HuH-7.5 (cell line): Measurements from ENCODE around the gene JAKMIP2.
"Not testable (repeated sequence)": the region's sequence is repeated elsewhere in the genome, so short reads cannot be mapped to it uniquely, and the experiment has no call there.

Source experiments
- DNase-seq: peaks from one replicate; pipeline ENCODE4 v3.0.0; 2011; ENCODE audit warnings: low spot score

Gene JAKMIP2

DNA sequence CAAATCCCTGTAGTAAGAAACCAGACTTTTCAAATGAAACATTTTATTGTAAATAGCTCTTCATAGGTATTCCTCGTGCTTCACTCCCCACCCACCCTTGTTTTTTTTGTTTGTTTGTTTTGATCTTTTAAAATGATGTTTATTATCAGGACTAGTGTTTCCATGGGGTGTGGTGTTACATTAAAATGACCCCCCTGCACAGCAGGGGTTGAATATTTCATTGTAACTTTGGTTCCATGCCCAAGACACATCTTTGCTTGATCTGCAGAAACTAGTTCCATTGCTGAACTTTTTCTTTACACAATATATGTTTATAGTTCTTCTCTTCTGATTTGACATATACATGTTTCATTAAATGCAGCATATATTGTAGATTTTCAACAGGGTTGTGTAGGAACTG lies 191.4 kb downstream of the JAKMIP2 start:
- DNase-seq = no peak

DNA sequence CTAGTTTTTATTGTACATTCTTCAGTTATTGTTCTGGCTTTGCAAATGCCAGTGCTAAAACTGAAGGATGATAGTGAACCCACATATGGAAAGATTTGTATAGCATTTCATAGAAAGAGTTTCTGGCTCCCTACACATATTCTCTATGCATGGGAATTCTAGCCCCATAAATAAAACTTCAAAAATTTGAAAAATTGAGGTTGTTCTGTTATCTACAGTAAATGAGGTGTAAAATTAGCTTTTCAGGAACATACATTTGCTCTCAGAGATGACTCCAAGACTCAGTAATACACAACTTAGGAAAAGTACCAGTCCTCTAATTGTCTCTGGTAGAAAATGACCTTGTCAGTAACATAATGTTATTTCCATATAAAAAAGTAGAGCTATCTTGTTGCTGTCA lies 192.4 kb downstream of the JAKMIP2 start:
- DNase-seq = no peak

DNA sequence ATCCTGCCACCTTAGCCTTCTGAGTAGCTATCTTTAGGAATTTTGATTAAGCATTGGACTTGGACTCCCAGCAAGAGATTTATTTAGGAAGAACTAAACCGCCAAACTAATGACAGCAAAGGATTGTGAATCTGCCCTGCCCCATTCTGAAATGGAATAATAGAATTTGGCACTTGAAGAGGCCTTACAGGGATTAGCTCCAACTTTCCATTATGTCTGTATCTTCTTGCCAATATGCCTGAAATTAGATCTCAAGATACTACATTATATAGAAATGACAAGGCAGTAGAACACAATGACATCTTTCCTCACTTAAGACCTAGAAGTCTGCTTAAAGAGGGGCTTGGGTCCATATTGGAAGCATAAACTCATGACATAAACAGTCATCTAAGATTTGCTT lies 195.7 kb downstream of the JAKMIP2 start:
- DNase-seq = no peak

DNA sequence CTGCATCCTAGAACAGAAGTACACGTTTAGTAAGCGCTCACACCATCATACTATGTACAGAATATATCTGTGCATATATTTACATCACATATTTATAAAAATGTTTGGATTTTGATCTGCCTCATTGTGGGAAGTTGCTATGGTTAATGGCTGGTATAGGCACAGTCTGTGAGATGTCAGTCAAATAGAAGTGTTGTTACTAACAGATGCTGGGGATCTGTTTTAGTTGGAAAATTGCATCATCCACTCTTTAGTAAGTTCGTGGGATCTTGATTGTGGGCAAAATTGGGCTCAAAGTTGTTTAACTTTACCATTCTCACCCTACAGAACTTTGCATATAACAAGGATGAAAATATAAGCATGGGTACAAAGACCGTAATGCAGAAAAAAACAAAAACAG lies 196.3 kb downstream of the JAKMIP2 start:
- DNase-seq = no peak

DNA sequence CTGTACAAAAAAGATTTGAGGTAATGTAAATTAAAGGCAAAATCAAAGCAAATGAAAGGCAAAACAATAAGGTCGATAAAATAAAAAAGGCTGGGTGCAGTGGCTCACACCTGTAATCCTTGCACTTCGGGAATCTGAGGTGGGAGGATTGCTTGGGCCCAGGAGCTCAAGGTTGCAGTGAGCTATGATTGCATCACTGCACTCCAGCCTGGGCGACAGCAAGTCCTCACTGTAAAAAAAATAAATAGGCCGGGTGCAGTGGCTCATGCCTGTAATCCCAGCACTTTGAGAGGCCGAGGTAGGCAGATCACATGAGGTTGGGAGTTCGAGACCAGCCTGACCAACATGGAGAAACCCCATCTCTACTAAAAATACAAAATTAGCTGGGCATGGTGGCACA lies 200.3 kb downstream of the JAKMIP2 start:
- DNase-seq = not testable (repeated sequence)

DNA sequence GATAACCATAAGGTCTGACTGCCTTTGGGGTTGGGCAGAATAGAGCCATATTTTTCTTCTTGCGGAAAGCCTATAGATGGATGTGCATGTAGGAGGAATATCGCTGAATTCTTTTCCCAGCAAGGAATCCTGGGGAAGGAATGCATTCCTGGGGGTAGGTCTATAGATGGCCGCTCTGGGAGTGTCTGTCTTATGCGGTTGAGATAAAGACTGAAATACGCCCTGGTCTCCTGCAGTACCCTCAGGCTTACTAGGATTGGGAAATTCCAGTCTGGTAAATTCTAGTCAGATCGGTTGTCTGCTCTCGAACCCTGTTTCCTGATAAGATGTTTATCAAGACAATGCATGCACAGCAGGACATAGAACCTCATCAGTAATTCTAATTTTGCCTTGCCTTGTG lies 202.1 kb downstream of the JAKMIP2 start:
- not testable (repeated sequence) for DNase-seq

DNA sequence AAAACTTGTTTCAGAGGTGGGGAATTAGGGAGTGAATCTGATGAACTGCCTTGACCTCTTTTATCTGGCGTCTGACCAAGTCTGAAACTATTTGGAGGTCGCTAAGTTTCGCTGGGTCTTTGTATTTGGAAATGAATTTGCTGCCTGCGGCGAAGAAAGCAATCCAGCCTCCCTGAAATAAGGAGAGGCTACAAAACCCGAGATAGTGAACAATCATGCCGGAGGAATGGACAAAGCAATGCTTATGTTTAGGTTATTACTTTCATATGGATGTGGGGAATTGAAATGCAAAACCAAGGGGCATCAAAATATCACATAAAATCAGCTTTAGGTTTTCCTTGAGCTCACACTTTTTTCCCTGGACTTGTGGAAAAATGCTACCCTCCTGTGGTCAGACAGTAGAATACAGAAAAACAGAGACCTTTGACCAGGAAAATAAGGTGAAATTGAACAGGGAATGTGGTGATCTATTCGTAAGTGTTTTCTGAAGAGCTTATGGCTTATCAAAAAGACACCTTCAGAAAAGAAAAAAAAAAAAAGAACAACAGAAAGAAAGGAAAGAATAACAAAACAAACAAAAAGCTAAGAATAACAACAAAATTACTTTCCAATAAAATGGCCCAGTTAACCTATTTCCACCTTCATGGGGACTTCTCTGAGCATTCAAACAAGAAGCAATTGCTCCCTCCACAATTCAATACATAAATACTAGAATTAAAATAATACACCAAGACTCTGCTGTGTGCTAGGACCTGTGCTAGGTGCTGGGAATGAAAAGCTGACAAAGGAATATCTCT lies 204.1 kb downstream of the JAKMIP2 start:
- DNase-seq = no peak

DNA sequence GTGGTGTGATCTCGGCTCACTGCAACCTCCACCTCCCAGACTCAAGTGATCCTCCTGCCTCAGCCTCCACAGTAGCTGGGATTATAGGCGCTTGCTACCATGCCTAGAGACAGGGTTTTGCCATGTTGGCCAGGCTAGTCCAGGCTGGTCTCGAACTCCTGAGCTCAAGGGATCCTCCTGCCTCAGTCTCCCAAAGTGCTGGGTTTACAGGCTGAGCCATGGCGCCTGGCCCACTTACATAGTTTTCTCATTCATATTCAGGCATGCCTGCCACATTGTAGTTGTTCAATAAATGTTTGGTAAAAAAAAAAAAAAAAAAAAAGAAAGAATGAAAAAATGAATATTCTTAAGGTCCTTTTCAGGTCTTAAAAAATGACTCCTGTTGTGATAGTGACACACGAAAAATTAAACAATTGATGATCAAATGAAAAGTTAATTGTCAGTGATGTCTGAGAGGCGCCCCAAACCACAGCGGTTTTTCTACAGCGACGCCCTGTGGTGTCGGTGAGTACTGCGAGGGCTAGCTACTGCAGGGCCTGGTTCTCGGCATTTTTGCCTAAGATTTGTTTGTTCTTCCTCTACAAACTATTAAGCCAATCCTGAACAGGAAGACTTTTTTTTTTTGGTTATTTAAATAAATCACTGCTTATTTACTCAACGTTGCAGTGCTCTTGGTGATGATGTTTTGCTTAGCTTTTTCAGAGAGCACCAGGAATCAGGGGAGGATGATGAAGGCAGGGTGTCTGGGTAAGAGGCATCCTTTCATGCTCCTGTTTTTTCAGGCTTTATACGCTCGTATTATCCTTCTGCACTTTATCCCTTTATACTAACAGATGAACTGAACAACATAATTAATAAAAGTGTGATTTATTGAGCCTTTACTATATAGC lies 205.6 kb downstream of the JAKMIP2 start:
- peak; percentile 7 for DNase-seq

DNA sequence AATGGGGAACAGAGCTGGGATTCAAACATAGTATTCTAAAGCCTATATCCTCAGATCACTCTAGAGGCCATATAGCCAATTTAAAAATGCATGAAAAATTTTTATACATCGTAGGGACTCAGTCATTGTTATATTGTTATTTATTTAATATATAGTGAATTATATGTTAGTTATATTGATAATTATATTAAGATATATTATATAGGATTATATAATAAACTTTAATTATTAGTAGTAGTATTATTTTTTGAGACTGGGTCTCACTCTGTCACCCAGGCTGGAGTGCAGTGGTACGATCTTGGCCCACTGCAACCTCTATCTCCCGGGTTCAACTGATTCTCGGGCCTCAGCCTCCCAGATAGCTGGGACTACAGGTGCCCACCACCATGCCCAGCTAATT lies 206.9 kb downstream of the JAKMIP2 start:
- DNase-seq = no peak

DNA sequence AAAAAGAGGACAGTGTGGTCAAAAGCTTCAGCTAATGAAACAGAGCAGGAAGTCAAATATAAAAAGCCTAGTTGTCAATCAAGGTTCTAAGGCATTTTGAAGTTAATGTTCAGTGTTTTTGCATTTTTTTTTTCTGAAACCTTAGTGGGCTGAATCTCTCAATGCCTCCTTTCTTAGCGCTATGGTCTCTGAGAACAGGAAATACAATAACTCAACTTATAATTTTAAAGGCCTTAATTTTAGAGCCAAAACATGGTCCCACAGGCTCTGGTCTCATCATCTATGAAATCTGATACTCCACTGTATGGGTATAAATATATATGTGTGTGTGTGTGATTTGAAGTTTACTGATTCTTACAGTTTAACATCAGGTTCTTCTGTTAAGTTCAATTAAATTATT lies 209.3 kb downstream of the JAKMIP2 start:
- no peak for DNase-seq

DNA sequence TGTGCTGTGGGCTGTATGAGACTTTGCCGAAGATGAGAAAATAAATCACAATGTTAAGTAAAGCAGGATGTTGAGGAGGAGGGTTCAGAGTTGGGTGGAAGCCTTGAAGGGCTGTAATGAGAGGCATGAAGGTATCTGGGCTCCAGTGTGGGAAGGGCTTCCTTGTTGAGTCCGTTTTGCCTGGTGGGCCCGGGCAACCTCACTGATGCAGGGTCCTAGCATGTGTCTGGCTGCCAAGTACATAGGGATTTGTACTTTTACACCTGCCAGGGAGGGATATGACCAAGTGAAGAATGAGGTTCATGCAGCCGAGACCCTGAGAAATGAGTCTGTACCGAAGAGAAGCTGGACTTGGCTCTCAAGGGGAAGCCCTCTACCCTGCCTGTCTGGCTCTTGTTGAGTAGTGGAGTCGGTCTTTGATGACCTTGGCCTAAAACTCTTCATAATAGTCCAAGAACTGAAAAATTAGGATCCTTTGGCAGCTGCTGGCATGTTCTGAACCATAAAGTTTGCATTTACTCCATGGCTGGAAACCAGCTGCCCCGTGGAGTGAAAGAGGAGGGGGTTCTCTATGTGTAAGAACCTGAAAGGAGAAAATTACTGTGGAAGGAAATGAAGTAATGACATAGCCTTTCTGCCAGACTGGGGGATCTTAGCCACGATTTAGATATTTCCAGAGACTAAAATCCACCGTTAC lies 213.7 kb downstream of the JAKMIP2 start:
- no peak for DNase-seq

DNA sequence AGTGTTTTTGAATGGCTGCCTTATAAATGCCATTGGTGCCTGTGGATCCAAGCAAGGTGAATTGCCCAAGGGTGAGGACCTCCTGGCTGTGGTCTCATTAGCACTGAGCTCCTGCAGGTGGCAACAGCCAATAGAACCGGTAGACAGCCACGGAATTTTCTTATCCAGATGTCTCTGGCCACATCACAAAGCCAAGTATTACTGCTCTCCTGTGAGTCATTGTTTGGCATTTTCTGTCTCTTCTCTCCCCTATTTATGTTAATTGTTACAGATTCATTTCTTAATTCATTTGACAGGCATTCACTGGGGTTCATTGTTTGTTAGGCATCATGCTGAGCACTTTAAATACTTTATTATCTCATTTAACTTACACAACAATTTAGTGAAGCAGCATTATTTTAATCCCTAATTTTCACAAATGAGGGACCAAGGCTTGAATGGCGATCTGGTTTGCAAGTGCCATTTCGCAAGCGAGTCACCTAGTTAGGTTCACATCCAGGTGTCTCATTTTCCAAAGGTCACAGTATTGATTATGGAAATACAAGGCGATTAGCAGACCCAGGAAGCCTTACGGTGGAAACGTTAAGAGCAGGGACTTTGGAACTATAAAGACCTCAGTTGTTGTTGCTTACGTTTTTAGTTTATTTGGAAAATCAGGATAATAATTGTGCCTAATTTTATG lies 214.5 kb downstream of the JAKMIP2 start:
- peak; percentile 4 for DNase-seq

DNA sequence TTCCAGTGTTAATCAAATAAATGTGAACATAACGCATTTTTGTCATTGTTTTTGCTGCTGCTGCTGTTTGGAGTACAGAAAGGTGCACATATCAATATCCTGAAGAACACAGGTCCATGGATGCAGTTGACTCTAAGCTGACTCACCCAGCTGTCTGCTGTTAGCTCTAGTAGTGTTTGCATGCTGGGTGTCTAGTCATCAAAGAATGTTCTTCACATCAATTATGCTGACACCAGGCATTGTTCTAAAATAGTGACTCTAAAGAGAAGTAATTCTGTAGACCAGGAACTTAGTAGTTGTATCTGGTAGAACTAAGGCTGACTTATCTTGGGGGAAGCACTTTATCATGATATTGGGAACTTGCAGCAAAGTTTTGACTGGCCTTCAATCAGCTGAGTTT lies 217.0 kb downstream of the JAKMIP2 start:
- no peak for DNase-seq

DNA sequence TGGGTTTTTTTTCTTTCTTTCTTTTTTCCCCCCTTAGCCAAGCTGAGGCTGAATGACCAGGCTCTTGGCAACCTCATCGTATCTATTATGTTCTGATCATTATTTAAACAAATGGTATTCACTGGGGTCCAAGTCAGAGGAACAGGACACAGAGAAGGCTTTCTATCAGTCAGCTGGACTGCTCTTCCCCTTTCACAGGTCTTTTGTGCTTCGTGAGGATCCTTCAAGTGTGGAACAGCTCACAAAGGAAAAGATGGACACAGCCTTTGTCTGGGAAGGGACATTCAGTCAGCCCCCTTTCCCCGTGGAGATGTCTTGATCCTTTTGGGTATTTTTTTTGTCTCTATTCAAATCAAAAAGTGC lies 218.4 kb downstream of the JAKMIP2 start:
- no peak for DNase-seq

DNA sequence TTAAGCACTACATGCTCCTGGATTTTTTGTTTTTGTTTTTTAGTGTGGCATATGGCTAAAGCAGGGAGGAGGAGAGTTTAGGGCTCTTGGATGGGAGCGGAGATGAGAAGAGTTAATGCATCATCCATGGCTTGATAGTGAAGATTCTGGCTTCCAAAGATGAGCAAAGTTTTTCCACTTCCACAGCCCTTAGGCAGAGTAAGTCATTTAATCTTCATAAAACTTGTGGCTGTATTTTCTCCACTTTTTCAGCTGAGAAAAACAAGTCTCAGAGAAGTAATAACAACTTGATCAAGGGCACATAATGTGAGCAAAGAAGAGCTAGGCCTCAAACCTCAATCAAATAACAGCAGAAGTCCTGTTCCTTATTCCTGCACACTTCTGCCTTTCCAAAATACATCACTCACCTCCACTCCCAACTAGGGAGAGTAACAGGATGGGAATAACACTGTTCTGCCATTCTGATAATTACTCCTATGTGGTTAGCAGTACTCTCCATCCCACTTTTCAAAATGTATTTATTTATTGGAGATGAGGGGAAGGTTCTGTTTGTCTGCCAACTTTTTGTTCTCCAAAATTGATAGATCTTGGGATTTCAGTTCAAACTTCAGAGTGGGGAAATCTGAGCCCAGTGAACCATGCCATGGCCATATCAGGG lies 218.9 kb downstream of the JAKMIP2 start:
- DNase-seq = no peak

DNA sequence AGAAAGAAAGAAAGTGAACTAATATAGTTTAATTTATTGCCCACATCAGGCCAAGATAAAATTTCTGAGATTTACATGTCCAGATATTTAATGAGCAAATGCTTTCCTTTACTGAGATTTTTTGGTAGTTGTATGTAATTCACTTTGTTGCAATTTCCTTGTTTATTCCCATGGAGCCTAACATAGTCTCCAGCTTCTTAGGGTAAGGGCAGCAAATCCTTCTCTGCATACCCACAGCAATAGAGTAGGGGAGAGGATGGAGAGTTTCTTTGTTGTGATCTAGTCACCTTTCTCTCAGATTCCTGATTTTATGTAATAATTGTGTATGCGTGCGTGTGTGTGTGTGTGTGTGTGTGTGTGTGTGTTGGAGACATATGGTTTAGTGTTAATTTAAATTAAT lies 221.1 kb downstream of the JAKMIP2 start:
- DNase-seq = no peak

DNA sequence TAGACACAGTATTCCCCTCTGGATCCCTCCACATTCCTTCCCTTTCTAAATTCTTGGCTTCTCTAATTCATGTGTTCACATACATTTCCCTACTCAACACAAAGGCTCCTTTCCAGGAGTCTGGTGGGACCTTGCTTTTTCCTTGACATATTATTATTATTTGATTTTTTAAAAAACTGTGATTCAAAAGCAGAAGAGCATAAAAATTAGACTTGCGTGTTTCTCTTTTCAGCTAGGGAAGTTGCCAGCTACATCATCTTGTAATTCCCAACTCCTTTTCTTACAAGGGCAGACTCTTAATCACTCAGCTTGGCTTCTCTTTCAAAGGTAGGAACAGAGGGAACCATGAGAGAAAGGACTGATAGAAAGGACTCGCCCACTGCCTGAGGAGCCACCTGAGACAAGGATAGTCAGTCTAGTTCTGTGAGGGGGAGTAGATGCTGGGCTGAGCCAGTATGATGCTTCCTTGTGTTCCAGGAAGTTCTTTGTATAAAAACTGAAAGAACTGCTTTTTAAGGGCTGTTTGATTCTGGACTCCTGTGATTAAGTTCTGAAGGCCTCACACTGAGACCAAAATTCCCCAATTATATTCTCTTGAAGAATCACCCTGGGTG lies 221.7 kb downstream of the JAKMIP2 start:
- DNase-seq = no peak

DNA sequence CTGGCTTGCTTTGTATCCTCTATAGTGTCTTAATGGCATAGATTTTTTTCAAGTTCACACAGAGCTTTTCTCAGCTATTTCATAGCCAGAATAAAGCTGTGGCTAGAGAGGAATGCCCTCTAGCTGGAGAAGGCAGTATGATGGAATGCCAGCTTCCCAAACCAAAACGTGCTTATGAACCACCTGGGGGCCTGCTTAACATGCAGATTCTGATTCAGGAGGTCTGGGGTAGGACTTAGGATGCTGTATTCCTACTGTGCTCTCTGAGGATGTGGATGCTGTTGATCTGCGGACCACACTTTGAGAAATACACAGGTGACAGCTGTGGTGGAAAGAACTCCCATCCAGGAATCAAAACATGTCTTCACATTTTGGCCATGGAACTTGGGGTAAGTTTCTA lies 222.8 kb downstream of the JAKMIP2 start:
- no peak for DNase-seq

DNA sequence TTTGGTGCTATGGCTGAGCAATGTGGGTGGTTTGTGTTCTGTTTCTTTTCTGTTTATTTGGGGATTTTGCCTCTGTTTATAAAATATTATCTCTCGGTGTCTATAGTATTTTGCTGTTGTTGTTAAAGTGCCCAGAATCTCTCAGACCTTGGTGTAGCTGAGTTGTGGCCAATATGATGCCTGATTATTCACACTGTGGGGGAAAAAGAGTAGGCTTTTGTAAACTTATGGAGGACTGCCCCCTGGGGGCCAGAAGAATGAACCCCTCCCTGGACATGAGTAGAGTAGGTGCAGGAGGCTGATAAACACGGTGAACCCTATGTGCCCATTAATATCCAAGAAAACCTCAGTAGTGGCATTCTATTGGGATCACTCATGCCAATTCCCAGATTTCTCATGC lies 223.7 kb downstream of the JAKMIP2 start:
- DNase-seq = no peak

DNA sequence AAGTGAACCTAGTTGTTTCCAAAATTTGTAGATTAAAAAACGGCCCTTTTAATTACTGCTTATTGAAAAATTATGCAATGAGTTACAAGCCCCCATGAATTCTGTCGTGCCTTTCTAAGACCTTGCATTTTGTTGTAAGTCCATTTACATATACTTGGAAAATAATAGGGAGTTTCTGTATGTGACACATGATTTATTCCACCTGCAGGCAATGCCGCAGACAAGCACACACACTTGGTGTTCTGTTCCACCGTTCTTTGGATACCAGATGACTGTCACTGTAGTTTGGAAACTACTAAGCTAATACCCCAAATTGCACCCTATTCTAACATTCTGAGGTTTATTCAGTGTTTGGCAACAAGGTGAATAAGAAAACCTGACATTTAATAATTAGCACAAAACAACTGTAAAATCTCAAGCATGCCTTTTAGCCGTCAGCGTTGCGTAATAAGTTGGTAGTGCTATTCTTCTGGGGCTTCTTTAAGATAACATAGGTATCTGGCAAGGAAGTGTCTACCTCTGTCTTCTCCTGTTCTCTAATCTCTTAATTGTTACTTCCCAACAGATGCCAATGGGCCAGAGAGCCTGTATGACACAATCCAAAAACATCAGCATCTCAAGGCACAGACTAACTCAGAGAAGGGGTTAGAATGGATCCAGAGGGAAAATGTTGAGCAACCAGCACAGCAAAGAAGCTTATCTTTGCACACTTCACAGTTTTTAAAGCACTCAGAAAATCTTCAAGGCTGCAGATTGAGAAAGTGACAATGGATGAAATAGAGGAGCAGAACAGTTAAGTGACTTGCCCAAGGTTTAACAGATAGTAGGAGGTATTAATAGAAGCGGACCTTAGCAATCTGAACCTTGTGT lies 224.4 kb downstream of the JAKMIP2 start:
- no peak for DNase-seq
